ENCODE measurements around the gene ACSS3. TPM values are rescaled to one million over a fixed set of nuclear protein-coding genes. Genes with fewer than 3 reads are reported as not detected.

Gene ACSS3
- total RNA-seq, 1 donor from 2014 or later: not detected

DNA sequence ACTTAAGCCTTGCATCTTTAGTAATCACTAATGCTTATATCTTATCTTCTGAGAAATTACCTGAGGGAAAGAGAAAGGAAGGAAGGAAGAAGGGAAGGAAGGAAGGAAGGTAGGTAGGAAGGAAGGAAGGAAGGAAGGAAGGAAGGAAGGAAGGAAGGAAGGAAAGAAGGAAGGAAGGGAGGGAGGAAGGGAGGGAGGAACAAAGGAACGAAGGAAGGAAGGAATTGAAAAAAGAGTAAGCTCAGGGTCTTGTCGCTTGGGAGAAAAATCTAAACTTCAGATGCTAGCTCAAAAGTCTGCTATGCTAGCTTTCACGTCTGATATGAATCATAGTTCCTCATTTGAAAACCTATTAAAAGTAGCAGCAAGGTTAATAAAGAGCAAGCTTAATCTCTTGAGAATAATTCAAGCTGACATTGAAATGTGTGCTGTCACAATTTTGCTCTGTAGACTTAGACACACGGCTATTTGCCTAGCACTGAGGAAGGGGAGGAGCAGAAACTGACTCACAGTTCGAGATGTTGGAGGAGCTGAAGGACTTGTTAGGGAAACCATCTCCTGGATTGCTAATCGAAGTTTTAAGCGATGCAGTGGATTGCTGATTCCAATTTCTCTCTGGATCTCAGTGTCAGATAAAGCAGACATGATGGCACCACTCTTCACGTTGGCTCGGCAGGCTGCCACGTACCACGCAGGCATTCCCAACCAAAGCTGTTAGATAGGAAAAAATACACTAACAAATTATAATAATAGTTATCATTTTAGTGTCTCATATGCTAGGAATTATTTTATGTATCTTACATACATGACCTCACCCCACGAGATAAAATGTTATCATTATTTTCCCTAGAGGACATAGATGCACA lies 216.7 kb downstream of the ACSS3 start:
- H3K4me1 Mint-ChIP-seq: no peaks in the 10 kb centered on the region
- intact Hi-C loops (cut with micrococcal nuclease): no loop called here
- DNase-seq: no peak
- H3K9me3 Mint-ChIP-seq: no peaks in the 10 kb centered on the region
- no peak overlapping the region for H3K4me3 Mint-ChIP-seq
- H3K27ac Mint-ChIP-seq: no peak overlapping the region
- H3K36me3 Mint-ChIP-seq (ENCODE audit: low read depth): no peaks in the 10 kb centered on the region
- H3K27me3 Mint-ChIP-seq: no peaks in the 10 kb centered on the region

DNA sequence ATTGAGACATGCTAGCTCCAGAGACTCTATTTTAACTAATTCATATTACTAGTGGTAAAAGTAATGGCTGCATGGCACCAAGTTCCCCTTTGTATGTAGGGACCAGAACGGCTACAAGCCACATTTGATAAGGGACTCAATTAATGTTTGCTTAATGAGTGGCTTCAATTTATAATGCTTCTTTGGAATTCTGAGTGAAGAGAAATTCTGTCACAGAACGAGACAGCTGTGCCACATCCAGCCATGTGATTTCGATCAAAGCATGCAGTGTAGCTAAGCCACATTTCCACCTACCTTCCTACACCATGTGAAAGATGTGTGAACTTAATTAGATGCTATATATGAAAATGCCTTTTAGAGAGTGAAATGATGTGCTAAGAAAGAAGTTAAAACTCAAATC lies 217.4 kb downstream of the ACSS3 start:
- H3K27ac Mint-ChIP-seq: no peak overlapping the region
- H3K4me1 Mint-ChIP-seq: no peaks in the 10 kb centered on the region
- no peaks in the 10 kb centered on the region for H3K36me3 Mint-ChIP-seq (ENCODE audit: low read depth)
- DNase-seq: no peak
- no peaks in the 10 kb centered on the region for H3K27me3 Mint-ChIP-seq
- no peak overlapping the region for H3K4me3 Mint-ChIP-seq
- no peaks in the 10 kb centered on the region for H3K9me3 Mint-ChIP-seq
- intact Hi-C loops (cut with micrococcal nuclease): no loop called here

DNA sequence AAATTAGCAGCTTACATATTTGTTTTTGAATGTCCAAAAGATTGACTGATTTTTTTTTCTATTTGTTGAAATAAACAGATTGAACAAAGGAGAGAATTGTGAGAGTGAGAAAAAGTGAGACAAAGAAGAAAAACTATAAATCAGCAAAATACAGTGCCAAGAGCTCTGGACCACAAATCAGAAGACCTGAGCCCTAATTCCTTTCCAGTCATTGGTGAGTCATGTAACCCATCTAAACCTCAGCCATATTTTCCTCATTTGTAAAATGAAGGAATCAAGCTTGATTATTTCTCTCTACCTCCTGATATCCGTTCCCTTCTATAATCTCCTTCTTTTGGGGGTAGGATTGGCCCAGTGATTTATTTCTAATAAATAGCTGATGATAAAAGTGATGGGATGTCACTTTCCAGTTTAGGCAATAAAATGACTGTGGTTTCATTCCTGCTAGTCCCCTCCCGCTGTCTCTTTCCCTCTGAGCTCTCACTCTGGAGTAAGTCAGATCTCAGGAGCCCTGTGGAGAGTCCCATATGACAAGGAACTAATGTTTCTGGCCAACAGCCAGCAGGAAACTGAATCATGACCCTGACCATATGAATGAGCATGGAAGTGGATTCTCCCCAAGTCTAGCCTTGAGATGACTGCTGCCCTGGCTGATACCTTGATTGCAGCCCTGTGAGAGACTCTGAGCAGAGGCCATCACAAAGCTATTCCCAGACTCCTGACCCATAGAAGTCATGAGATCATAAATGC lies 218.9 kb downstream of the ACSS3 start:
- intact Hi-C loops (cut with micrococcal nuclease): no loop called here
- H3K9me3 Mint-ChIP-seq: no peaks in the 10 kb centered on the region
- H3K27me3 Mint-ChIP-seq: no peaks in the 10 kb centered on the region
- no peaks in the 10 kb centered on the region for H3K36me3 Mint-ChIP-seq (ENCODE audit: low read depth)
- no peak overlapping the region for H3K4me3 Mint-ChIP-seq
- H3K27ac Mint-ChIP-seq: no peak overlapping the region
- H3K4me1 Mint-ChIP-seq: no peaks in the 10 kb centered on the region
- DNase-seq: no peak

DNA sequence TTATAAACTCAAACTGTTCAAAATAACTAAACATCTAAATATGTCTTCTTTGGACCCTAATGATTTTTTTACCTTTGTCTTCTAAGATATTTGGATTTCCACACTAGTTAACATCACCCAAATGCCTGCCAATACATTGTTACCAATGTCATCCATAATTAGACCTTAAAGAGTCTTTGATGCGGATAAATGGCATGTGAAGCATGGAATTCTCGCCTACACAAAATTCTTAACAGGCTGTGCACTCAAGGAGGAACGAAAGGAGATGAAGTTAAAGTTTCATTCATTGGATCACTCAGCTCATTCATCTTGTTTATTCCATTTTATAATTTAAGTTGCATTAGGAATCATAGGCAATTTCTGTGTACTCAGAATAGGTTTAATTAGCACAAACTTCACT lies 219.7 kb downstream of the ACSS3 start:
- H3K9me3 Mint-ChIP-seq: no peaks in the 10 kb centered on the region
- H3K27me3 Mint-ChIP-seq: no peaks in the 10 kb centered on the region
- no peaks in the 10 kb centered on the region for H3K36me3 Mint-ChIP-seq (ENCODE audit: low read depth)
- intact Hi-C loops (cut with micrococcal nuclease): no loop called here
- H3K27ac Mint-ChIP-seq: no peak overlapping the region
- no peaks in the 10 kb centered on the region for H3K4me1 Mint-ChIP-seq
- no peak for DNase-seq
- H3K4me3 Mint-ChIP-seq: no peak overlapping the region

DNA sequence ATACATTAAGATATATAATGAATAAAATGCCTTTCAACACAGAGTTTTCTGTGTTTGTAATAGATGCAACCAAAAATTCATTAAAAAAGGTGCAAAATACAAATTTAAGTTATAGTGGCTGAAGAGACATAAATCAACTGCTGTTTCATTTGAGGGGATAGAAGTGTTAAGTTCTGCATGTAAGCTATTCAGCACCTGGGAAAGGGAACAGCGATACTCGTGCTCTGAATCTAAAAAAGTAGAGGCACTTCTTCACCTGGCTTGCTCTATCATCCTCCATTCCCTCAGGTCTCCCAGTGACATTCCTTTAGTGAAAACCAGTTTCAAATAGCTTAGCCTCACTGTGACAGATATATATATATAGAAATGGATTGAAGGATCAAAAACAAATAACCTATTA lies 222.6 kb downstream of the ACSS3 start:
- no peak for DNase-seq
- Mint-ChIP-seq H3K9me3 (no peaks in the 10 kb centered on the region), H3K27me3 (no peaks in the 10 kb centered on the region), H3K36me3 (ENCODE audit: low read depth) (no peaks in the 10 kb centered on the region), H3K4me1 (no peaks in the 10 kb centered on the region), H3K4me3 (no peak overlapping the region), H3K27ac (no peak overlapping the region)
- intact Hi-C loops (cut with micrococcal nuclease): no loop called here

DNA sequence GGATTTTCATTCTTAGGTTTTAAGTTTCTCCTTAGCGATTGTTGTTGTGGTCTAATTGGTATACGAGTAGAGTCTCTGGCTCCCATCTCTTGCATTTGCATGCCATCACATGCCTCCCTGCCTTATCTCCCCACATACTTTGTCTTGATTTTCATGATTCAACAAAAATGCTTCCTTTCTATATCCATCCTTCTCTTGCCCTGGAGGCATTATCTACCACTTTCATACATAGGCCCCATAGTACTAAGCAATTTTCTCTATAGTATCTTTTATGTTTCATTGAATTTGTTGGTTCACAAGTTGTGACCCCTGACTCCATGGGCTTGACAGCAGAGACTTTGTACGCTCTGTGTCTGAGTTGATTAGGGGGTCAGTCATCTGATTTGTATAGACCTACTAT lies 226.1 kb downstream of the ACSS3 start:
- Mint-ChIP-seq H3K27me3 (no peaks in the 10 kb centered on the region), H3K27ac (no peak overlapping the region), H3K4me1 (no peaks in the 10 kb centered on the region), H3K4me3 (no peak overlapping the region), H3K36me3 (ENCODE audit: low read depth) (no peaks in the 10 kb centered on the region), H3K9me3 (no peaks in the 10 kb centered on the region)
- intact Hi-C loops (cut with micrococcal nuclease): no loop called here
- no peak for DNase-seq

Other genes starting within 250 kb of the ACSS3 start
- gene LIN7A, start 140.1 kb upstream of the ACSS3 start, total RNA-seq: 0.31 and 0.51 TPM in 2 replicates